T-helper 22 cell (primary cell): ENCODE measurements around the gene DZANK1.
A peak's percentile ranks its signal among the peaks of the same experiment; 100 is the strongest.
"Not testable (repeated sequence)": the region's sequence is repeated elsewhere in the genome, so short reads cannot be mapped to it uniquely, and the experiment has no call there.

ENCODE experiments used
- DNase-seq: peaks from one replicate; pipeline ENCODE4 v3.0.0-alpha.2; 2020; ENCODE audit warnings: low read depth

Gene DZANK1

GRCh38 chr20:18466894-18467730 is at the start of gene DZANK1, which contains the start of gene POLR3F:
Gene DZANK1, minus strand, starts transcription at chr20:18467030. Its CDS starts 1,672 bp downstream, at chr20:18465358.
Gene POLR3F, plus strand, starts transcription at chr20:18467390. Its CDS starts 117 bp downstream, at chr20:18467507.
- peak; percentile 85 for DNase-seq

GRCh38 chr20:18515973-18516372 is 49.1 kb upstream of the DZANK1 start:
- DNase-seq = no peak

- no peak for DNase-seq
These were observed 47.3 kb upstream of the DZANK1 start for GRCh38 chr20:18514127-18514526.

- no peak for DNase-seq
These were observed 46.4 kb upstream of the DZANK1 start for GRCh38 chr20:18513208-18513607.

DNA sequence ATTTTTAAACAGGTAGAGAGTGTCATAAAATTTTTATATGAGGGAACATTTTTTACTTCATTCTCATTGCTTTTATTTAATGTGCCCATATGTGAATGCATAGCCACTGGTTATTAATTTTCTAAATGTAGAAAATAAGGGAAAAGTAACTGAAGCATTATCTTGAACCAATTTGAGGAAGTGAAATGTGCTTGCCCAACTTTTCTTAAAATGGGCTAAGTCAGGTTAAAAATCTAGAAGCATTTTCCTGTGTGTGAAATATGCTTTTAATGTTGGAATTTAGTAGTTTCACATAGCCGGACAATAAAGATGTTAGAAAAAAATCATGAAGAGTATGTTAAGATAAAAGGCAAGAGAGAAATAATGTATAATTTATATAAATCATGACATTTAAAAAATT is 44.7 kb upstream of the DZANK1 start:
- no peak for DNase-seq

DNA sequence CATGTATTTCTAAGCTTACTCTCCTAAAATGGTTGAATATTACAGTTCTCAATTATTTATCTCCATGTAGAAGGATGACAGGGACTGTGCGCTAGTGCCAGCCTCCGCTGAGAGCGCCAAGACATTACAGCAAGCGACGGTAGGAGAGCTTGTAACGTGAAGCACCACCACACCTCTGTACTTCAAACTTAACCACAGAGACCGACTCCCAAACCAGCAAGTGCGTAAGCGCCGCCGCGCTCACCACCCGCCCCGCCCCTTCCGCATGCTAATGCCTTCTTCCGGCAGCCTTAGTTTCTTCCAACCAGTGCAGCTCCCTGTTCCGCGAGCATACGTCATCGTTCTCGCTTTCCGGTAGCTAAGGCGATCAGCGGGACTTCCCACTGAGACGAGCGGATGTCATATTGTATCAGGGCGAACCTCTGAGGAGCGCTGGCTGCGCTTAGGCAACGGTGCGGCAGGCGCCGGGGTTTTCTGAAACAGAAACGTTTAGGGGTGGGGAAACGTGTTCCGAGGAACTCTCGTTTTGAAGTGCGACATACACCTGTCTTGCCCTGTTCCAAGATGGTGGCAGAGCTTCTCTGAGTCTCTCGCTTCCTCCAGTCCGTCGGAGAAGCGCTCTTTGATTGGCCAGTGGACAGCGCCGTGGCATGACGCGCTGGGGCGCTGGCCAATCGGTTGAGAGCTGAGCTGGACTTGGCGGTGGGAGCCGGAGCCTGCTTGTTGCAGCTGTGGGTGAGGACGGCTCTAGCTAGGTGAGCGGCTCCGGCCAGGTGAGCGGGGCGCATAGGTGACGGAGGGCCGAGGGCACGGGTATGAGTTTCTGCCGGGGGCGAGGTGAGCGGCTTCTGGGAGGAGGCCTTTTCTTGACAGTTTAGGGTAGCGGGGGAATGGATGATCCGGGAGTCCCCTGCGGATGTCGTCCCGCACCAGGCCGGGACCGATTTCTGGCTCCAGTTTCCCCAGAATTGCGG is 40.7 kb upstream of the DZANK1 start, which contains the start of gene SEC23B:
SEC23B (plus strand) TSS at position 723 of the 974 bp plus-strand sequence. CDS start 2,896 bp downstream, outside the sequence.
- peak; percentile 96 for DNase-seq

DNA sequence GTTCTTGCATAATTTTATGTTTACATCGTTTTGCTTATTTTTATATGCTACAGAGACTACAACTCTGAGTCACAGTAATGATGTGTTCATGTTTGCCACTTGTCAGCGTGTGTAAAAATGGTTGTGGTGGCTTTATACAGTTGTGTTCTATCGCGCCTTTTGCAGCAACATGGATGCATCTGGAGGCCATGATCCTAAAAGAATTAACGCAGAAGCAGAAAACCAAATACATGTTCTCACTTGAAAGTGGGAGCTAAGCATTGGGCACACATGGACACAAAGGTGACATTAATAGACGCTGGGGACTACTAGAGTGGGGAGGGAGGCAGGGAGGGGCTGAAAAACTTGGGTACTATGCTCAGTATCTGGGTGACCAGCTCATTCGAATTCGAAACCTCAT is 39.9 kb upstream of the DZANK1 start:
- no peak for DNase-seq

GRCh38 chr20:18504479-18505060 is 37.7 kb upstream of the DZANK1 start:
- DNase-seq = no peak

DNA sequence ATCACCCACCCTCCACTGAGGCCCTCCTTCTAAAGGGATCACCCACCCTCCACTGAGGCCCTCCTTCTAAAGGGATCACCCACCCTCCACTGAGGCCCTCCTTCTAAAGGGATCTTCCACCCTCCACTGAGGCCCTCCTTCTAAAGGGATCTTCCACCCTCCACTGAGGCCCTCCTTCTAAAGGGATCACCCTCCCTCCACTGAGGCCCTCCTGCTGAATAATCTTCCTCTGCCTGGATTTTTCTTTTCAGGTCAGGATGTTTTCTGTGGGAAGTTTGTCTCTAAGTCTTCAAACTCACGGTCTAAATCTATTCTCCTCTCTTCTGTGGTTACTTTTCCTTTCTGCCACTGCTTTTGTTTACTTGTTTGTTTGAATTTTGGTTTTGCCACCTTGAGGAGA is 34.8 kb upstream of the DZANK1 start:
- not testable (repeated sequence) for DNase-seq

DNA sequence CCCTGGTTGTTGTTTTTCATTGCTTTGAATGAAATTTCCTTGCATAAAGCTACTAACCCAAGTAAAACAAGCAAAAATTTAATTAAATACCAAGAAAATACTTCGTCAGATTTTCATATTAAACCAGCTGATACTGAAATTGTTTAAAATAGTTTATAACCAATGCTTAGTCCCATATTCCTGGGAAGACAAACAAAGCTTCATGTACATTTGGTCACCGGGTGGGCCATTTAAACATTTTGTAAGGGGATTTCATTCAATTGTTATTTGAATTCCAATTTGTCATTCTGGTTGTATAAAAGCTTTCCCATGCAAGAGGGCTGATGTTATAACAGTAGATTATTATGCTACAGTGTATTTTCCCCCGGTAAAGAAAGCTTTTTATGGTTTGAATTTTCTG is 30.8 kb upstream of the DZANK1 start:
- DNase-seq = no peak

GRCh38 chr20:18496740-18497592 is 30.1 kb upstream of the DZANK1 start, which contains the start of gene RBBP9:
Gene RBBP9, minus strand, starts transcription at chr20:18497225. Its CDS starts 58 bp downstream, at chr20:18497167.
- peak; percentile 48 for DNase-seq

GRCh38 chr20:18496042-18496441 is 29.2 kb upstream of the DZANK1 start:
- no peak for DNase-seq

- no peak for DNase-seq
These were observed 21.5 kb upstream of the DZANK1 start for GRCh38 chr20:18488301-18488700.

DNA sequence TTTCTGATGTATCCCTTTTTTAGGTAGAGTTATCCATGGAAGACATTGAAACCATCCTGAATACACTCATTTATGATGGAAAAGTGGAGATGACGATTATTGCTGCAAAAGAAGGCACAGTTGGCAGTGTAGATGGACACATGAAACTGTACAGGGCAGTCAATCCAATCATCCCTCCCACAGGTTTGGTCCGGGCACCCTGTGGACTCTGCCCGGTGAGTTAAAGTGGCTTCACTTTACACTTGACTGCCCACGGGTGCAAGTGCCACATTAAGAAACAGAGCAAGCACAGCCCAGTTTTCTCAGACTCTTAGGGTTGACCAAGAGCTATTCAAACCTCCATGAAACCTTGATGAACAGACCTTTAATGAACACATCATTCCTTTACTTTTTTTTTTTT is 14.8 kb upstream of the DZANK1 start:
- no peak for DNase-seq

- no peak for DNase-seq
These were observed 11.0 kb upstream of the DZANK1 start for GRCh38 chr20:18477821-18478220.

DNA sequence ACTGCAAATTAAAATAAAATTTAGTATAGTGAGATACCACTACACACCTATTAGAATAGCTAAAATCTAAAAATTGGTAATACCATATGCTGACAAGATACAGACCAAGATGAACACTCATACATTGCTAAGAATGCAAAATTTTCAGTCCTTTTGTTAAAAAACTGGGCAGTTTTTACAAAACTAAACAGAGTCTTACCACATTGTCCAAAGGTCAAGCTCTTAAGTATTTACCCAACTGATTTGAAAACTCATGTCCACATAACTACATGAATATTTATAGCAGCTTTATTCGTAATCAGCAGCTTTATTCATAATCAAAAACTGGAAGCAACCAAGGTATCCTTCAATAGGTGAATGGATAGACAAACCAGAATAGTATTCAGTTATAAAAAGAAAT is 10.4 kb upstream of the DZANK1 start:
- DNase-seq = no peak

- DNase-seq = no peak
These were observed 296 bp downstream of the DZANK1 start for GRCh38 chr20:18466574-18466893.

DNA sequence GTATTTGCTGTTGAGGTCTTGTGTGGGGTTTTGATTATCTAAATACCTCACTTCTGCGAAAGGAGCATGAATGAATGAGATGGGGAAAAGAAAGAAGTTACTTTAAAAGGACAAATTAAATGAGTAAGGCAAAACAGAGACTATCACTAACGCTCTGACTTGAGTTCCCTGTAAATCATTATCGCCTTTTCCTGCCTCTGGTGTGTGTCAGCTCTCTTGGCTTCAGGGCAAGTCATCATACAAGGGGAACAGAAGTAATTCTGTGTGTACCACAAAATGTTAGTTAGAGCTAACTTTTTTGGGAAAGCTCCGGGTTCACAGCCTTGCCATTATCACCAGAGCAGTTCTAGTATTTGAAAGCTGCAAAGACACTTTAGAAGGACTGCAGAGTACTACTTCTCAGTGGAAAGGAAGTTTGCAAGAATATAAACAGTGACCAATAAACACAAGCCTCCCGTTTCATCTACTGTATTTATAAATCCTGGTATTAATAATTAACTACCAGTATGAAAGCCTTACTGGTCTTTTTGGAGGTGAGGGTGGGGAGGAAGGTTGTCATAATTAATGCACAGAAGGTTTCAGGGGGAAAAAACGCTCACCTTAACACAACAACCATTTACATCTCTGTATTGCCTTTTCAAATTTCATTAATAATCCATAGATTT is 1.2 kb downstream of the DZANK1 start:
- no peak for DNase-seq

DNA sequence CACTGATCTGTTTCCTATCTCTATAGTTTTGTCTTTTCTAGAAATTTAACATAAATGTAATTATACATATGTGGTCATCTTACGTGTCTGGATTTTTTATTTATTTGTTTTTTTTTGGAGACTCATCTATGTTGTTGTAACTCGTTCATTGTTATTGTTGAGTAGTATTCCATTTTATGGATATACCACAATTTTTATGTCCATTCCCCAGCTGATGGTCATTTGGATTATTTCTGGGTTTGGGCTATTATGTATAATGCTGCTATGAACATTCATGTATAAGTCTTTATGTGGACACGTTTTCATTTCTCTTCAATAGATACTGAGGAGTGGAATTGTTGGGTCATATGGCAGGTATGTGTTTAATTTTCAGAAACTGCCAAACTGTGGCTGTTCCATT is 10.2 kb downstream of the DZANK1 start:
- DNase-seq = no peak

GRCh38 chr20:18443886-18444285 is 22.9 kb downstream of the DZANK1 start:
- no peak for DNase-seq

- no peak for DNase-seq
These were observed 26.4 kb downstream of the DZANK1 start for GRCh38 chr20:18440403-18440802.
